ENCODE measurements around the gene SORBS2.
A peak's percentile ranks its signal among the peaks of the same experiment; 100 is the strongest.
"Not testable (repeated sequence)": the region's sequence is repeated elsewhere in the genome, so short reads cannot be mapped to it uniquely, and the experiment has no call there.

The SORBS2 gene, protein sequence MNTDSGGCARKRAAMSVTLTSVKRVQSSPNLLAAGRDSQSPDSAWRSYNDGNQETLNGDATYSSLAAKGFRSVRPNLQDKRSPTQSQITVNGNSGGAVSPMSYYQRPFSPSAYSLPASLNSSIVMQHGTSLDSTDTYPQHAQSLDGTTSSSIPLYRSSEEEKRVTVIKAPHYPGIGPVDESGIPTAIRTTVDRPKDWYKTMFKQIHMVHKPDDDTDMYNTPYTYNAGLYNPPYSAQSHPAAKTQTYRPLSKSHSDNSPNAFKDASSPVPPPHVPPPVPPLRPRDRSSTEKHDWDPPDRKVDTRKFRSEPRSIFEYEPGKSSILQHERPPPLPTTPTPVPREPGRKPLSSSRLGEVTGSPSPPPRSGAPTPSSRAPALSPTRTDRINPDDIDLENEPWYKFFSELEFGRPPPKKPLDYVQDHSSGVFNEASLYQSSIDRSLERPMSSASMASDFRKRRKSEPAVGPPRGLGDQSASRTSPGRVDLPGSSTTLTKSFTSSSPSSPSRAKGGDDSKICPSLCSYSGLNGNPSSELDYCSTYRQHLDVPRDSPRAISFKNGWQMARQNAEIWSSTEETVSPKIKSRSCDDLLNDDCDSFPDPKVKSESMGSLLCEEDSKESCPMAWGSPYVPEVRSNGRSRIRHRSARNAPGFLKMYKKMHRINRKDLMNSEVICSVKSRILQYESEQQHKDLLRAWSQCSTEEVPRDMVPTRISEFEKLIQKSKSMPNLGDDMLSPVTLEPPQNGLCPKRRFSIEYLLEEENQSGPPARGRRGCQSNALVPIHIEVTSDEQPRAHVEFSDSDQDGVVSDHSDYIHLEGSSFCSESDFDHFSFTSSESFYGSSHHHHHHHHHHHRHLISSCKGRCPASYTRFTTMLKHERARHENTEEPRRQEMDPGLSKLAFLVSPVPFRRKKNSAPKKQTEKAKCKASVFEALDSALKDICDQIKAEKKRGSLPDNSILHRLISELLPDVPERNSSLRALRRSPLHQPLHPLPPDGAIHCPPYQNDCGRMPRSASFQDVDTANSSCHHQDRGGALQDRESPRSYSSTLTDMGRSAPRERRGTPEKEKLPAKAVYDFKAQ (N-terminal part only)

DNA sequence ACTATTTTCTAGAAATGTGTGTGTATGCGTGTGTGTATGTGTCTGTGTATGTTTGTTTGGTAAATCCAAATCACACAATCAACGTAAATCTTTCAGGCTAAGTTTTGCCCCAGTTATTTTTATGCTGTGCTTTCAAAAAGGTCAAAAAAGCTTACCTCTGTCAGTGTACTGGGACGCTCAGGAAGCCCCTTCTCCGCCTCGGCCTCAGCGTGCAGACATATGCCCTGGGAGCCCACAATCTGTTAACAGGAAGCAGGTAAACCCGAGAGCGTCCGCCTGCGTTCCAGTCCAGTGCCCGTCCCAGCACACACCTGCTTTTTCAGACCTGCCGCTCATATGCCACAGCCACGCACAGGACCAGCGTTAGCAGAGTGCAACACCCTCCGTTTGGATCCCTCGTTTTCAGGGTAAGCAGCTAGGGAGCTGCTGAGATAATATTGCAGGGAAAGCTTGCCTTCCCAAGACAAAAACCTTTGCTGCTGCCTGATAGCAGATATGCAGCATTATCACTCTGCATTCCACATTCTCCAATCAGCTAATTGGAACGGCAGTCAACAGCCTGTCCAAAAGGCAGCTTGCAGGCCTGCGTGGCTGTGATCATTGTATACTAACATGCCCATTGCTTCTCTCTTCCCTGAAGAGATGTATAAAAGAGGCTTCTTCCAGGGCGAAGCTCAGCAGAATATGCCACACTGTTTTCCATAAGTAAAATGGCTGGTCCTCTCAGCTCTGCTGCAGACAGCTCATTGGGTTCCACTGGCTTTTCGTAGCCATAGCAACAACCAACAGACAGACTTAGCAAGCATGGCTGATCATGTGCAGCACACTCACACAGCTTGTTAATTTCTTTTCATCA lies at the start of gene SORBS2:
Gene SORBS2 (minus strand): TSS at position 686 of the 856 bp plus-strand sequence. CDS start 121,623 bp downstream, outside the sequence.
- peak; percentile 98 for ATAC-seq
- no peak for TF ChIP-seq RARB (CRISPR knock-in tag; IDR thresholded peaks at IDR 0.05)
- TF ChIP-seq CREB5 (CRISPR knock-in tag; IDR thresholded peaks at IDR 0.05; ENCODE audit: low read depth), result no peak
- TF ChIP-seq BACH2 (CRISPR knock-in tag; IDR thresholded peaks at IDR 0.05; ENCODE audit: borderline replicate concordance), result no peak
- no peak for TF ChIP-seq OSR1 (CRISPR knock-in tag; IDR thresholded peaks at IDR 0.05)
- TF ChIP-seq GLIS3 (CRISPR knock-in tag; IDR thresholded peaks at IDR 0.05), result 0 out of 2 replicates have a peak, but pooled peaks have one; percentile 16
- TF ChIP-seq ARNTL (CRISPR knock-in tag; IDR thresholded peaks at IDR 0.05; ENCODE audit: borderline replicate concordance, low read depth), result no peak

- ATAC-seq, result no peak
- TF ChIP-seq ARNTL (CRISPR knock-in tag; IDR thresholded peaks at IDR 0.05; ENCODE audit: borderline replicate concordance, low read depth), result no peak
- no peak for TF ChIP-seq ZNF8 (CRISPR knock-in tag; IDR thresholded peaks at IDR 0.05)
- TF ChIP-seq ZNF70 (CRISPR knock-in tag; IDR thresholded peaks at IDR 0.05), result no peak
- TF ChIP-seq RARB (CRISPR knock-in tag; IDR thresholded peaks at IDR 0.05), result no peak
- TF ChIP-seq ZC3H10 (CRISPR knock-in tag; IDR thresholded peaks at IDR 0.05), result no peak
- TF ChIP-seq ESRRG (CRISPR knock-in tag; IDR thresholded peaks at IDR 0.05), result no peak
- TF ChIP-seq BACH2 (CRISPR knock-in tag; IDR thresholded peaks at IDR 0.05; ENCODE audit: borderline replicate concordance), result no peak
Measured at GRCh38 chr4:185859111-185859510, 47.1 kb upstream of the SORBS2 start.

- ATAC-seq, result not testable (repeated sequence)
Measured at GRCh38 chr4:185857561-185857960, 45.6 kb upstream of the SORBS2 start.

DNA sequence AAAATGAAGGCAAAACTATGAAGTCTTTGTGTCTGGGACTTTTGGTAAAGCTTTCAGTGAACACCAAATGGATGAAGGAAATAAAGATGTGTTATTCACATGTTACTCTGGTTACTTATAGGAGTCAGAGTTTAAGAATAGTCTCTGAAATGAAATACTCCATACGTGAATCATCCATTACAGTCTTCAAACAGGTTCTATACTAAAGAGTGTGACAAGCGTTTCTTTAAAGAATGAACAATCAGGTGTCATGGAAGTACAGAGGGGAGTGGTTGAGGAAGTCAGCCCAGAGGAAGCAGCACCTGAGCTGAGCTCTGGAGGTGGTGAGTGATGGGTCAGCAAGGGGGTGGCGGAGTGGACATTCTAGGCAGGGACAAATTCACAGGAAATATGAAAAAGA lies 41.8 kb upstream of the SORBS2 start:
- TF ChIP-seq ARNTL (CRISPR knock-in tag; IDR thresholded peaks at IDR 0.05; ENCODE audit: borderline replicate concordance, low read depth) (no peak), GLIS3 (CRISPR knock-in tag; IDR thresholded peaks at IDR 0.05) (no peak), OSR1 (CRISPR knock-in tag; IDR thresholded peaks at IDR 0.05) (no peak), ZNF70 (CRISPR knock-in tag; IDR thresholded peaks at IDR 0.05) (no peak), ZC3H10 (CRISPR knock-in tag; IDR thresholded peaks at IDR 0.05) (no peak), CREB5 (CRISPR knock-in tag; IDR thresholded peaks at IDR 0.05; ENCODE audit: low read depth) (no peak), ZNF8 (CRISPR knock-in tag; IDR thresholded peaks at IDR 0.05) (no peak), PATZ1 (CRISPR knock-in tag; IDR thresholded peaks at IDR 0.05; ENCODE audit: borderline replicate concordance) (no peak), TCF4 (CRISPR knock-in tag; IDR thresholded peaks at IDR 0.05; ENCODE audit: borderline replicate concordance) (no peak), PPARA (CRISPR knock-in tag; IDR thresholded peaks at IDR 0.05; ENCODE audit: borderline replicate concordance) (no peak), TSHZ2 (CRISPR knock-in tag; IDR thresholded peaks at IDR 0.05) (no peak)
- TF ChIP-seq, protein P1, sequence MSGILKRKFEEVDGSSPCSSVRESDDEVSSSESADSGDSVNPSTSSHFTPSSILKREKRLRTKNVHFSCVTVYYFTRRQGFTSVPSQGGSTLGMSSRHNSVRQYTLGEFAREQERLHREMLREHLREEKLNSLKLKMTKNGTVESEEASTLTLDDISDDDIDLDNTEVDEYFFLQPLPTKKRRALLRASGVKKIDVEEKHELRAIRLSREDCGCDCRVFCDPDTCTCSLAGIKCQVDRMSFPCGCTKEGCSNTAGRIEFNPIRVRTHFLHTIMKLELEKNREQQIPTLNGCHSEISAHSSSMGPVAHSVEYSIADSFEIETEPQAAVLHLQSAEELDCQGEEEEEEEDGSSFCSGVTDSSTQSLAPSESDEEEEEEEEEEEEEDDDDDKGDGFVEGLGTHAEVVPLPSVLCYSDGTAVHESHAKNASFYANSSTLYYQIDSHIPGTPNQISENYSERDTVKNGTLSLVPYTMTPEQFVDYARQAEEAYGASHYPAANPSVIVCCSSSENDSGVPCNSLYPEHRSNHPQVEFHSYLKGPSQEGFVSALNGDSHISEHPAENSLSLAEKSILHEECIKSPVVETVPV (CRISPR knock-in tag; IDR thresholded peaks at IDR 0.05), result no peak
- ATAC-seq, result no peak

Measured in SK-N-SH treated with all-trans-retinoic acid at 6 μM for 48 hours (cell line).